ENCODE measurements around the gene GPRC5A.

Gene GPRC5A

DNA sequence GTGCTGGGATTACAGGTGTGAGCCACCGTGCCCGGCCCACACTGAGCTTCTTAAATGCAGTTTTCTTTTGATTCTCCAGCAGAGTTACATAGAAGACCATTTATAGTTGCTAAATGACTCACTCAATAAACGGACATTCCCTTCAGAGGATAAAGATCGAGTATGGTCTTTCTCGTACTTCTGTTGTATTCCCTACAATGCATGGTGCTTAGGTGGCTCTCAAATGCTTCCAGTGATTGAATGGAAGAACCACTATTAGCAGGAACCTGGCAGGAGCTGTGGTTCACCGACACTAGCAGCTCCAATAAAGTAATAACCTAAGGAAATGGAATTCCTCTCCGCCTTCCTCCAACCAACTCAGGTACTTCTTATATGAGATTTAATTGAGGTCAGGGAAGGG lies 3.9 kb upstream of the GPRC5A start:
- no peak for DNase-seq

DNA sequence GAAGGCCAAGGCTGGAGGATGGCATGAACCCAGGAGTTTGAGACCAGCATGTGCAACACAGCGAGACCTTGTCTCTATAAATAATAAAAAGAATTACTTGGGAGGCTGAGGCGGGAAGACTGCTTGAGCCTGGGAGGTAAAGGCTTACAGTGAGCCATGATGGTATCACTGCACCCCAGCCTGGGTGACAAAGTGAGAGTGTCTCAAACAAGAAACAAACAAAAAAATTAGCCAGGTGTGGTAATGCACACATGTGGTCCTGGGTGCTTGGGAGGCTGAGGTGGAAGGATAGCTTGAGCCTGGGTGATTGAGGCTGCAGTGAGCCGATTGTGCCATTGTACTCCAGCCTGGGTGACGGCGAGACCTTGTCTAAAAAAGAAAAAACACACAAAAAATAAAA lies 1.7 kb upstream of the GPRC5A start:
- no peak for DNase-seq

DNA sequence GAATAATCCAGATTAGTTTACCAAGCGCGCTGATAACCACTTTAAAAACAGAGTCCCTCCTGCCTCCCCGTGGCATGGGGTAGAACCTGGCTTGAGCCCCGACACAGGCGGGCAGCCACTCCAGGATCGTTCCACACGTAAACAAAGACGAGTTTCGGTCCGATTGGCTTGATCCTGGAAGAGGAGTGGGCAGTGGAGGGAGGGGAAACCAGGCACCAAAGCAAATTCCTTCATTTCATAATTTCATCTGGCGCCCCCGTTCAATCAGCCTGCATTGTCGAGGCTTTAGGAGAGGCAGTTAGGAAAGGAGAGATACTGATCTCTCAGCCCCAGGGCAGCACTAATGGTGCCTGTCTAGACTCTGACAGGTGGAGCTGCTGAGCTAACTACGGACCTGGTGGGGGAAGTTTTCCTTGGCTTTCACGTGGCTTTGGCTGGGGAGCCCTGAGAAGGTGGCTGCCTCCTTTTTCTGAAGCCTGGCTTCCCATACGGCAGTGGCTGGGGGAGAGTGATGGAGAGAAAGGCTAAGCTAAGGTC lies 751 bp upstream of the GPRC5A start:
- DNase-seq: peak; percentile 46

DNA sequence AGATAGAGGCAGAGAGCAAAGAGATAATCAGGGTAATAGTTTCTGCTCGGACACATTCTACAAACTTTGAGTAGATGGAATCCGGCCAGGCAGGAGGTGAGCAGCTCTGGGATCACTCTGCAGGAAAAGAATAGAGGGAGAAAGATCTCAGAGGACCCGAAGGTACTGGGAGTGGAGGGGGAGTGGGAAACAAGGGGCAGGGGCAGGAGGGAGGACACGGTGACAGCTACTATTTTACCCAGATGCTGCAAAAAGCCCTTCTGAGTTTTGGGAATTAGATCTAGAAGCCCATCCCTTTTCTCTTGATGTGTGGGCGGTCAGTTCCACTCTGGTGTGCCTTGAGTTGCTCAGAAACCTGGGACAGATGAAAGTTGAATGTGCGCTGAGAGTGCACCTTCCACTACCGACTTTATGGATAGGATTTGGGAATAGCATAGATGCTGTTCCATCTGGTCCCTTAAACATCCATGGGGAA lies 556 bp downstream of the GPRC5A start:
- DNase-seq: no peak

DNA sequence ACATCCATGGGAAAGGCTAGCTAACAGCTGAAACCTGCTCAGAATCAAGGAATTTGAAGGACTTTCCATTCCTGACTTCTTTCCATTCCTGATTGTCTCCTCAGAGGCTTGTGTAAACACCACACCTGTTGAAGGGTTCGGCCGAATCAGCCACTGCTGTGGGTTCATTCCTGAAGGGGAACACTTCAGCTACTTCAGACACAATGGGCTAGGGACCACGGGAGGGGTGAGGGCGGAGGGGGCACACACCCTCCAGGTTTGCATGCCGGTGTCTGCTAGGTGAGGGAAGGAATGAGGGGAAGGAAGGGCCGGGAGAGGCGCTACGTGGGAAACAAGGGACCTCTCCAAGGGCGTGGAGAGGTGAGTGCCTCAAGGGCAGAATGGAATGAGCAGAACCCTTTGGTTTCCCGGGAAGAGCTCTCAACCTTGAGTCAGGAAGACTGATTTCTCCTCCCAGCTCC lies 1.3 kb downstream of the GPRC5A start:
- DNase-seq: no peak

DNA sequence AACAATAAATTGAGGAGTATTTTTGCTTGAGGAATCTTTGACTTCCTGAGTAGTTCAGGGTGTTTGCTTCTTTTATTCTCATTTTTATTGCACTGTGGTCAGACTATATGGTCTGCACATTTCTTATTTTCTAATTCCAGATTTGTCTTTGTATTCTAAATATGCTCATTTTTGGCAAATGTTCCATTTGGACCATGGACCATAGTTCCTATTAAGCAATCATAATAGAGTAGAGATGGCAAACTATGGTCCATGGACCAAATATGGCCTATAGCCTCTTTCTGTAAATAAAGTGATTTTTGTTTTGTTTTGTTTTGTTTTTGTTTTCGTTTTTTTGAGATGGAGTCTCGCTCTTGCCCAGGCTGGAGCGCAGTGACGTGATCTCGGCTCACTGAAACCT lies 2.1 kb downstream of the GPRC5A start:
- no peak for DNase-seq

DNA sequence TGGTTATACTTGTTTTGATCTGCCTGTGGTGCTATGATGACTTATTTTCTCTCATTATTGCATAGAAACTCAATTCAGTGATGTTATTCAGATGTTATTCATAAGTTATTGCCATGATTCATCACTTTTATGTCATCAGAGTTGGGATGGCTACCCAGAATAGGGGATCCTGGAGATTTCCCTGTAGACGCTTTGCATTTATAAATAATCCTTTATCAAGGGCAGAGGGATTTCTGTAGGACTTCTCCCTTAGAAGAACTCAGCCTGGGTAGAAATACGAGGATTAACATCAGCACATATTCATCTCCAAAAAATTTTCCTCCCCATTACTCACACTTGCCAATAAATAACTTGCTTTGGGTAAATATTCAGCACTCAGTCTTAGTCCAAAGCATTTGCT lies 4.9 kb downstream of the GPRC5A start:
- peak; percentile 95 for DNase-seq

DNA sequence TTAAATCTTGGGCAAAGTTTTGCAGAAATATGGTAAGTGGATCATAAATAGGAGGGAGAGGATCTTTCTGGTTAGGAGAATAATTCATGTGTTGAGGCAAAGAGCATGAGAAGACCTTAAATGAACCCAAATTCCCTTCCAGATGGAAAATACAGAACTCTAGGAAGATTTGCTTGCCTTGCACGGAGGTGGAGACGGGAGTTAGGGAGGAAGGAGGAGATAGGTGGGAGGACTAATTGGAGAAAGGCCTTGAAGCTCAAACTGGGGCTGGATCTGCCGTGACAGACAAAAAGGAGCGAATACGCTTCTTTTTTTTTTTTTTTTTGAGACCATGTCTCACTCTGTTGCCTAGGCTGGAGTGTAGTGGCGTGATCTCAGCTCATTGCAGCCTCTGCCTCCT lies 5.9 kb downstream of the GPRC5A start:
- DNase-seq: no peak

DNA sequence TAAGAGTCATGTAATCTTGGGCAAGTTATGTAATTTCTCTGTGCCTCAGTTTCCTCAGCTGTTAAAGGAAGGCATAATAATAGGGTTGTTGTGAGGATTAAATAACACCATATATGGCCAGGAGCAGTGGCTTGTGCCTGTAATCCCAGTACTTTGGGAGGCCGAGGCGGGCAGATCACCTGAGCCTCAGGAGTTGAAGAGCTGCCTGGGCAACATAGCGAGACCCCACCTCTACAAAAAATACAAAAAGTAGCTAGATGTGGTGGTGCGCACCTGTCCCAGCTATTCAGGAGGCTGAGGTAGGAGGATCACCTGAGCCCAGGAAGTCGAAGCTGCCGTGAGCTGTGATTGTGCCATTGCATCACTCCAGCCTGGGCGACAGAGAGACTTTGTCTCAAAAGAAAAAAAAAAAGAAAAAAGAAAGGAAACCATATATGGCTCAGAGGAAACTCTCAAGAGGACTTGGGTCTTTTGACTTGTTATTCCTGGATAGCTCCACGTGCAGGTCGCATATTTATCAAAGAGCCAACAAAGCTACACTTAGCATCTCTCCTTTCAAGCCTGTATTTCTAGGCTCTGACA lies 6.9 kb downstream of the GPRC5A start:
- DNase-seq: no peak

DNA sequence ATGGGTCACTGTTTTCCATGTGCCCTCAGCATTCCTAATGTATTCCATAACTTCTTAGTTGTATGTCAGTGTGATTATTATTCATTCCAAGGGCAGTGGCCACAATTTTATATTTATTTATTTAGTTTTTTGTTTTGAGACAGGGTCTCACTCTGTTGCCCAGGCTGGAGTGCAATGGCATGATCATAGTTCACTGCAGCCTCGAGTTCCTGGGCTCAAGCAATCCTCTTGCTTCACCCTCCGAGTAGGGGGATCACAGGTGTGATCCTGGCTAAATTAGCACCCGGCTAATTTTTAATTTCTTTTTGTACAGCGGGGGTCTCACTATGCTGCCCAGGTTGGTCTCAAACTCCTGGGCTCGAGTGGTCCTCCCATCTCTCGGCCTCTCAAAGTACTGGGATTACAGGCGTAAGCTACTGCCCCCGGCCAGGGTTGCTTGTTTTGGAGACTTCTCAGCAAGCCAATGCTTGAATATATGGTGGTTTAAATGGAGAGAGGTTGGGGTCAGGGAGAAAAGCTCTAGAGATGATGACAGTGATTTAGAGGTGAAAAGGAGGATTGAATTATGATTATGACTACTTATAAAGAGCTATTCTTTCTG lies 7.6 kb downstream of the GPRC5A start:
- DNase-seq: no peak

DNA sequence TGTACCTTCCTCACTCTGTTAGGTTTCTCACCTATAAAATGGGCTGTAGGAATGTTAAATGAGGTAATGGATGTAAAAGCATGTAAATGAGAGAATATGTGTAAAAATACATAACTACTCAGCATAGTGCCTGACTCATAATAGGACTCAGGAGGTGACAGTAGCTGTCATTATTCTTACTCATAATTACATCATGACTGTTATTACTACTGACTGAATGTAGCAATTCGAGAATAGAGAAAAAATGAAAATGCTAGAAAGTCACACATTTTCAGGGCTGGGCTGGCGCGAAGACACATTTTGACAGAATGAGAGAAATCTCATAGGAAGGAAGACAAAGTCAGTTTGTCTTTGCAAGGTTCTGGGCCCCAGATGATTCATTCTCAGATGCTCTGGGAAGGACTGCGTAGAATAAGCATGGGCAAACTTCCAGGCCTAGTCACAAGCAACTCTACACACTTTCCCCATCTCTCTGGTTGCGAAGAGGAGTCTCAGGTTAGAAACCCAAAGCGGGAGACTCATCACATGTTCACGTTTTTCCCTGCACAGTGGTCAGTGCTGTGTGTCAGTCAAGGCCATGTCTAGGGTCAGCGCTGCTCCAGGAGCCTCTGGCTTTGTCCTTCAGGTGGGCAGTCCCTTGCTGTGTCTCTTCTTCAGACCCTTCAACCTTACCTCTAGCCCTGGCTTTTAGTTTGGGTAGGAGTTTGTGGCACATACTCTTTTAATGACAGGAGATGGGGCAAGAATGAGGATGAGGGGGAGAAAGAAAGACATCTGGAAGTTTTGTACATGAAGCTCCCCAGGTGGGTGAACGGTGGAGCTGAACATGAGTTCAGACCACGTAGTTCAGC lies 8.4 kb downstream of the GPRC5A start:
- DNase-seq: peak; percentile 94

DNA sequence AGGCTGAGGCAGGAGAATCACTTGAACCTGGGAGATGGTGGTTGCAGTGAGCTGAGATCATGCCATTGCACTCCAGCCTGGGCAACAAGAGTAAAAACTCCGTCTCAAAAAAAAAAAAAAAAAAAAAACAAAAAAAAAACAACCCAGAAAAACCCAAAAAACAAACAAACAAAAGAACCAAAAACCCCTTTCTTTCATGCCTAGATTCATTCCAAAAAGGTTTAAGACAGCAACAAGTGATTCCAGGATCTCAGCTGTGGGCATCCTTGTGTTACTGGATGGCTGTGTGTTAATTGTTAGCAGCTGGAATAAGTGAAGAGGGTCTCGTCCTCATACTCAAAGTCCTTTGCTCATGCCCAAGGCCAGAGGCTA lies 9.4 kb downstream of the GPRC5A start:
- DNase-seq: no peak

DNA sequence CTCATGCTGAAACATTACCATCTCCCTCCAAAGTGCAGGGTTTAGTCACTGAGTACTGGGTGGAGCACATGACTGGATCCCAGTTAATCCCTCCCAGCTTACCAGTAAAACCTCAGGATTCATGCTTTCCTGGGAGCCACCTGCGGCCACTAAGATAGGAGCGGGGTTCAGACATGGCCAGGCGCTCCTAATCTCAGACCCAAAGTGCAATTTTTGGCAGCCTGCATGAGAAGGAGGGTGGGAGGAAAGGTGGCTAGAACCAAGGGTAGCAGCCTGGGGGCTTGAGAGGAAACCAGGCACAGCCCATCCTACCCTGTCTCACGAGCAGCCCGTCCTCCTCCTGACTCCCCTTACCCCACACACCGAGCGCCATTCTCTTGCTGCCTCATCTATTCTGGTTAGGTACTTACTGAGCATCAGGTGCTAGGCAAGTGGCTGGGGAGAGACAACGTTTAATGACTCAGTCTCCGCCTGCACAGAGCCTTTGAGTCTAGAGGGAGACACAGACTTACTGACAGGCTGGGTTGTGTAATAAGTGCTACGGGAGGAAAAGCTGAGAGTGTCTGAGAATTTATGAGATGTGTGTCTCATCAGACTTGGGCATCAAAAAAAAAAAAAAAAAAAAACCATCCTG lies 9.9 kb downstream of the GPRC5A start:
- DNase-seq: peak; percentile 93

DNA sequence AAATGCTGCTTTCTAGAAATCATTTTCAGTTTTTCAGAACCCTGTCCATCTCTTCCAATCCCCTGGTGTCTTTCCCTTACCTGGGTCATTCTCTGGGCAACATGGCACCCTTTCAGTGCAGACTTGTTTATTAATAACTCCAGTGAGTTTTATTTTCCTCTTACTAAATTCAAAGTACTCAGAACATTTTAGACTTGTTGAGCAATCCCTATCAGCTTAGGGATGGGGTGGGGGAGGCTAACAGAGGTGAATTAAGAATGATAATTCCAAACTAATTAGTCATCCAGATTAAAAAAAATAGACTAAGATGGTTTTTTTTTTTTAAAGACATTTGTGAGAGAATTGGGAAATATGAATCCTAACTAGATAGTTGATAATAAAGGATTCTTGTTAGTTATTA lies 10.7 kb downstream of the GPRC5A start:
- DNase-seq: peak; percentile 77

DNA sequence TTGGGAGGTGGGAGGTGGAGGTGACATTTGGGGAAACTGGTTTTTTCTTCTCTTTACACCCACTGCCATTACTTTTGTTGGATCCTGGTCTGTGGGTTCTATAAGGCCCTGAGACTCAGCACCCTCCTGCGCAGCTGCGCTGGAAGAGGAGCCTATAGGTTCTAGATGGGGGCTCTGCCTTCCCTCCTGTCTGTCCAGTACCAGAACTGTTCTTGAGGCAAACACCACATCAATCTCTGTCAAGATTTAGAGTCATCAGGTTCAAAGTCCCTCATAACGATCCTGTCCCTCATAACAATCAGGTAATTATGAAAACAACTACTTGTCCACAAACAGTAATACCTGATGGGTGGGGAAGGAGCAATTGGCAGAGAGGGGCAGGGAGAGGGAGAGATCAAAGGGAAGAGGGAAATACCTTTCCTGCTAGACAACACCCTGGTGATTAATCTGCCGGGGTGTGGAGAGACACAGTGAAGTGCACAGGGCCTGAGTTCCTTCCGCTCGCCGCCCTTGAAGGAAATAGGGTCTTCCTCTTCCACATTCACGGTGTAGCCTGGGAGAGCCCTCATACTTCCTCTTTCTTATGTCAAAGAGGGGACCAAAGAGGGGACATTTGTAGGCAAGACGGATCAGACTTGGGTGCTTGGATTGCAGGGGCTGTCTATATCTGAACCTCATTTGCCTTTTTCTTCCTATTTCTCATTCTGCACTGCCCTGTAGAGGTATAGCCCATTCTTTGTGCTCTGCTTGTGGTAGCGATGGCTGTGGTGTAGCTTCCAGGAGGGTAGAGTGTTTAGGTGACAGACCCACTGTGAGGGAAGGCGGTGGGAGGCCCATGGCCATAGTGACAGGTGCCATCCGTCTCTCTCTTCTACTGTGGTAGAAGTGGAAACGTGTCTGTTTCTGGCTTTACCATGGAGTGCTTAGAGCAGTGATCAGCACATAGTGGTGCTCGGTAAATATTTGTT lies 12.6 kb downstream of the GPRC5A start:
- no peak for DNase-seq

DNA sequence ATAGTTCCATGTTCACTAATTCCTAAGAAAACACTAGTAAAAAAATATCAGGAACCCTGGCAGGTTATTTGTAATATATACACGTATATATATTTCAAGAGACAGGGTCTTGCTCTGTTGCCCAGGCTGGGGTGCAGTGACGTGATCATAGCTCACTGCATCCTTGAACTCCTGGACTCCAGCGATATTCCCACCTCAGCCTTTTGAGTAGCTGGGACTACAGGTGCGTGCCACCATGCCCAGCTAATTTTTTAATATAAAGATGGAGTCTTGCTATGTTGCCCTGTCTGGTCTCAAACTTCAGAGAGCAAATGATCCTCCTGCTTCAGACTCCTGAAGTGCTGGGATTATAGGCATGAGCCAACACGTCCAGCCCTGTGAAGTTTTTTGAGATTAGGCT lies 16.2 kb downstream of the GPRC5A start:
- no peak for DNase-seq

DNA sequence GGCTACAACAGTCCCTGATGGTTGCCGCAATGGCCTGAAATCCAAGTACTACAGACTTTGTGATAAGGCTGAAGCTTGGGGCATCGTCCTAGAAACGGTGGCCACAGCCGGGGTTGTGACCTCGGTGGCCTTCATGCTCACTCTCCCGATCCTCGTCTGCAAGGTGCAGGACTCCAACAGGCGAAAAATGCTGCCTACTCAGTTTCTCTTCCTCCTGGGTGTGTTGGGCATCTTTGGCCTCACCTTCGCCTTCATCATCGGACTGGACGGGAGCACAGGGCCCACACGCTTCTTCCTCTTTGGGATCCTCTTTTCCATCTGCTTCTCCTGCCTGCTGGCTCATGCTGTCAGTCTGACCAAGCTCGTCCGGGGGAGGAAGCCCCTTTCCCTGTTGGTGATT lies 16.9 kb downstream of the GPRC5A start:
- no peak for DNase-seq

DNA sequence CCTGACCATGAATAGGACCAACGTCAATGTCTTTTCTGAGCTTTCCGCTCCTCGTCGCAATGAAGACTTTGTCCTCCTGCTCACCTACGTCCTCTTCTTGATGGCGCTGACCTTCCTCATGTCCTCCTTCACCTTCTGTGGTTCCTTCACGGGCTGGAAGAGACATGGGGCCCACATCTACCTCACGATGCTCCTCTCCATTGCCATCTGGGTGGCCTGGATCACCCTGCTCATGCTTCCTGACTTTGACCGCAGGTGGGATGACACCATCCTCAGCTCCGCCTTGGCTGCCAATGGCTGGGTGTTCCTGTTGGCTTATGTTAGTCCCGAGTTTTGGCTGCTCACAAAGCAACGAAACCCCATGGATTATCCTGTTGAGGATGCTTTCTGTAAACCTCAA lies 17.3 kb downstream of the GPRC5A start:
- no peak for DNase-seq

DNA sequence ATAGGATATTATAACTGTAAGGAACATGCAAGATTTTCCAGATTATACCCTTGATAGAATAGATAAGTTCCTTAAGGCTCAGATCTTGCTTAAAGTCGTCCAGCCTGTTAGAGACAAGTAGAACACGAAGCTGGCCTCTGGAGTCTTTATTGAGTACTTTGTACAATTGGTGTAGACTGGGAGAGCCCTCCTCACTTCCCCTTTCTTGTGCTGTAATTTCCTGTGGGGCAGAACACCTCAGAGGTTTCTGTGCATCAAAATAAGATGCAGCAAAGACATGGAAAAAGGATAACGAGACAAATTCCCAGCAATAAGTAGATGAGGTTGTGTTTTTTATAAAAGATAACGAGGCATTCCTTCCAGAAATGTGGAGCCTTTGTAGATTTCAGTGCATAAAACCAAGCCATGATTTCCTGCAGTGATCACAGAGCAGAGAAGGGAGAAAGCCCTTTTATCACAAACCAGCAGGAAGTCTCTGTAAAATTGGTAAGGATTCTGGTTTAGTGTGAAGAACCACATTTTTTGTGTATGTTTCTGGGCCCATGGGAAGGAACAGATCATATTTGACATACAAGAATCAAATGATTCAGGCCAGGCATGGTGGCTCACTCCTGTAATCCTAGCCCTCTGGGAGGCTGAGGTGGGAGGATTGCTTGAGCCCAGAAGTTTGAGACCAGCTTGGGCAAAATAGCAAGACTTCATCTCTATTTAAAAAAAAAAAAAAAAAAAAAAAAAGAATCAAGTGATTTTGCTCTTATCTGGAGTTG lies 18.0 kb downstream of the GPRC5A start:
- DNase-seq: no peak

DNA sequence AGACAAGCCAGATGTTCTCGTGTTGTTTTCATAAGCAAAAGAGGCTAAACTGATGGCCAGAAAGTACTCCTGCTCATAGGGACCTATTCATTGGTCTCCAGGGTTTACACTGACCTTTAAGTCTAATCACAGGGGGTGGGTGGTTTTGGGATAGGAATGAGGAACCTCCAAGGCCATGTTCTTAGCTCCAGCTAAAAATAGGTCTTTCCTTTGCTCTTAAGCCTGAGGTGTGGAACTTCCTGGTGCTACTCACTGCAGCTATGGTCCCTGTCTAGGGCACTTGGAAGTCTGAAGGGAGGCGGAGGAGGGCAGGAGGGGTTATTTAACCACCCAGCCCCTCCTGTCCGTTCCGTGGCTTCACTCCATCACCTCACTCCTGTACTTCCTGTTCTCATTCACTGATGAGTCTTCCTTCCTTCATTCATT lies 18.6 kb downstream of the GPRC5A start:
- DNase-seq: no peak

DNA sequence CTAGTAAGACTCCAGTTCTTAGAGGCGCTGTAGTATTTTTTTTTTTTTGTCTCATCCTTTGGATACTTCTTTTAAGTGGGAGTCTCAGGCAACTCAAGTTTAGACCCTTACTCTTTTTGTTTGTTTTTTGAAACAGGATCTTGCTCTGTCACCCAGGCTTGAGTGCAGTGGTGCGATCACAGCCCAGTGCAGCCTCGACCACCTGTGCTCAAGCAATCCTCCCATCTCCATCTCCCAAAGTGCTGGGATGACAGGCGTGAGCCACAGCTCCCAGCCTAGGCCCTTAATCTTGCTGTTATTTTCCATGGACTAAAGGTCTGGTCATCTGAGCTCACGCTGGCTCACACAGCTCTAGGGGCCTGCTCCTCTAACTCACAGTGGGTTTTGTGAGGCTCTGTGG lies 21.3 kb downstream of the GPRC5A start:
- DNase-seq: no peak

All from HCEC 1CT (cell line).